Upper lobe of left lung (tissue), 6 donors: ENCODE results near the gene PPIP5K1. TPM values are rescaled to one million over a fixed set of nuclear protein-coding genes. Genes with fewer than 3 reads are reported as not detected.

Experiments
- ATAC-seq, 2 donors: fragments of 200-7000 bp; cut with Tn5 transposase; one replicate each; pipeline ENCODE4 v1.9.1; 2022; ENCODE audit warnings: mild to moderate bottlenecking in 2 of 2, moderate library complexity in 2 of 2; ENCODE audit not compliant: low FRiP score in 2 of 2
- DNase-seq, 2 donors: peaks; one replicate each; pipeline ENCODE4 v3.0.0-alpha.2; 2019 to 2020
- H3K27ac ChIP-seq, 4 donors: fragments of 200-600 bp; sonication (generic); one replicate each; pipeline ENCODE4 v1.5.1; 2016 to 2019
- H3K27me3 ChIP-seq, 4 donors: fragments of 200-600 bp; sonication (generic); one replicate each; pipeline ENCODE4 v1.5.1; 2017 to 2019
- H3K36me3 ChIP-seq, 4 donors: fragments of 200-600 bp; sonication (generic); one replicate each; pipeline ENCODE4 v1.5.1; 2016 to 2019
- H3K4me1 ChIP-seq, 4 donors: fragments of 200-600 bp; sonication (generic); one replicate each; pipeline ENCODE4 v1.5.1; 2018 to 2019
- H3K4me3 ChIP-seq, 4 donors: fragments of 200-600 bp; sonication (generic); one replicate each; pipeline ENCODE4 v1.5.1; 2017 to 2019; ENCODE audit warnings: mild to moderate bottlenecking in 2 of 4, moderate library complexity in 1 of 4
- H3K9me3 ChIP-seq, 4 donors: fragments of 200-600 bp; sonication (generic); one replicate each; pipeline ENCODE4 v1.5.1; 2018 to 2019
- EP300 ChIP-seq, 4 donors: sonication (generic); formaldehyde crosslinking; IDR thresholded peaks; one replicate each; pipeline ENCODE4 v1.5.1; 2017; ENCODE audit warnings: antibody characterized with exemption in 4 of 4, control low read depth in 2 of 4
- POLR2A ChIP-seq, 4 donors: fragments of 450-650 bp; IDR thresholded peaks; one replicate each; pipeline ENCODE4 v1.5.1; 2016 to 2017; ENCODE audit warnings: antibody characterized with exemption in 4 of 4, mild to moderate bottlenecking in 2 of 4
- POLR2AphosphoS5 ChIP-seq, 2 donors: sonication (generic); formaldehyde crosslinking; IDR thresholded peaks; one replicate each; pipeline ENCODE4 v1.5.1; 2017; ENCODE audit warnings: antibody characterized with exemption in 2 of 2
- WGBS, 2 donors: methylation state at CpG; one replicate each; pipeline ENCODE4 v1.1.5; 2017 to 2018; 5-methylcytosine and 5-hydroxymethylcytosine counted together
- total RNA-seq, 6 donors: library from RNA; depleted of rRNA in 4 of 6; stranded (reverse); fragments of >200 nt in 4 of 6; gene quantifications; one replicate each; pipeline versions ENCODE4 v1.1.0 to v1.2.1, GENCODE V29; 2016 to 2021
- TF ChIP-seq, protein P1 (sequence below), 6 experiments: fragments of 450-650 bp in 4 of 6; fragments of 200-600 bp in 2 of 6; sonication (generic) in 2 of 6; IDR thresholded peaks; one replicate each; pipeline ENCODE4 v1.5.1; 2016 to 2019; ENCODE audit warnings: antibody characterized with exemption in 6 of 6
- donor health status: DM: no; HTN: no; CAD: no; lungs with moderate emphysema.
- donor health status: DM: no; HTN: yes; CAD: no; lungs with severe emphysema.

The PPIP5K1 gene
- total RNA-seq, 6 donors from 2014 or later: 7.1 to 71.2 (median 30.1) TPM

DNA sequence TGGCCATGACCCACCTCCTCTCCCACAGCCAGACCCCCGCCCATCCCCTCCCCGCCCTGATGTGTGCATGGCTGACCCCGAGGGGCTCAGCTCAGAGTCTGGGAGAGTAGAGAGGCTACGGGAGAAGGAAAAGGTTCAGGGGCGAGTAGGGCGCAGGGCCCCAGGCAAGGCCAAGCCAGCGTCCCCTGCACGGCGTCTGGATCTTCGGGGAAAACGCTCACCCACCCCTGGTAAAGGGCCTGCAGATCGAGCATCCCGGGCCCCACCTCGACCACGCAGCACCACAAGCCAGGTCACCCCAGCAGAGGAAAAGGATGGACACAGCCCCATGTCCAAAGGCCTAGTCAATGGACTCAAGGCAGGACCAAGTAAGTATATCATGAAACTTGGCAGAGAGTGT lies 60.9 kb downstream of the PPIP5K1 start:
- TF ChIP-seq EP300 (IDR thresholded peaks at IDR 0.05) (no peak), POLR2A (IDR thresholded peaks at IDR 0.05) (no peak), POLR2AphosphoS5 (IDR thresholded peaks at IDR 0.05) (no peak)
- TF ChIP-seq, protein P1, sequence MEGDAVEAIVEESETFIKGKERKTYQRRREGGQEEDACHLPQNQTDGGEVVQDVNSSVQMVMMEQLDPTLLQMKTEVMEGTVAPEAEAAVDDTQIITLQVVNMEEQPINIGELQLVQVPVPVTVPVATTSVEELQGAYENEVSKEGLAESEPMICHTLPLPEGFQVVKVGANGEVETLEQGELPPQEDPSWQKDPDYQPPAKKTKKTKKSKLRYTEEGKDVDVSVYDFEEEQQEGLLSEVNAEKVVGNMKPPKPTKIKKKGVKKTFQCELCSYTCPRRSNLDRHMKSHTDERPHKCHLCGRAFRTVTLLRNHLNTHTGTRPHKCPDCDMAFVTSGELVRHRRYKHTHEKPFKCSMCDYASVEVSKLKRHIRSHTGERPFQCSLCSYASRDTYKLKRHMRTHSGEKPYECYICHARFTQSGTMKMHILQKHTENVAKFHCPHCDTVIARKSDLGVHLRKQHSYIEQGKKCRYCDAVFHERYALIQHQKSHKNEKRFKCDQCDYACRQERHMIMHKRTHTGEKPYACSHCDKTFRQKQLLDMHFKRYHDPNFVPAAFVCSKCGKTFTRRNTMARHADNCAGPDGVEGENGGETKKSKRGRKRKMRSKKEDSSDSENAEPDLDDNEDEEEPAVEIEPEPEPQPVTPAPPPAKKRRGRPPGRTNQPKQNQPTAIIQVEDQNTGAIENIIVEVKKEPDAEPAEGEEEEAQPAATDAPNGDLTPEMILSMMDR (IDR thresholded peaks at IDR 0.05): no peak
- Histone ChIP-seq H3K4me1 (no peaks in the 10 kb centered on the region), H3K36me3 (peaks cover 0 to 1% (median under 1%) of the 10 kb centered on the region in 4 donors), H3K9me3 (no peaks in the 10 kb centered on the region), H3K27ac (no peak overlapping the region), H3K27me3 (no peaks in the 10 kb centered on the region), H3K4me3 (no peak overlapping the region)
- ATAC-seq (peak in 1 of 2 donors; percentile 8), DNase-seq (peak in 1 of 2 donors; percentile 66)
- WGBS, 2 donors: 95 to 97% methylated on average over 13 to 15 of the region's 15 CpGs

DNA sequence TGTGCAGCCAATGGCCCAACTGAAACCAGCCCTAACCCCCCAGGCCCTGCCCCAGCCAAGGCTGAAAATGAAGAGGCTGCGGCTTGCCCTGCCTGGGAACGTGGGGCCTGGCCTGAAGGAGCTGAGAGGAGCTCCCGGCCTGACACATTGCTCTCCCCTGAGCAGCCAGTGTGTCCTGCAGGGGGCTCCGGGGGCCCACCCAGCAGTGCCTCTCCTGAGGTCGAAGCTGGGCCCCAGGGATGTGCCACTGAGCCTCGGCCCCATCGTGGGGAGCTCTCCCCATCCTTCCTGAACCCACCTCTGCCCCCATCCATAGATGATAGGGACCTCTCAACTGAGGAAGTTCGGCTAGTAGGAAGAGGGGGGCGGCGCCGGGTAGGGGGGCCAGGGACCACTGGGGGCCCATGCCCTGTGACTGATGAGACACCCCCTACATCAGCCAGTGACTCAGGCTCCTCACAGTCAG lies 61.4 kb downstream of the PPIP5K1 start:
- 92% methylated on average over 5 of the region's 11 CpGs; no CpG with 5 or more reads in 1 of the 2 donors for WGBS, 2 donors
- Histone ChIP-seq H3K27ac (no peak overlapping the region), H3K4me3 (no peak overlapping the region), H3K36me3 (no peaks in the 10 kb centered on the region), H3K4me1 (no peaks in the 10 kb centered on the region), H3K9me3 (no peaks in the 10 kb centered on the region), H3K27me3 (no peaks in the 10 kb centered on the region)
- no peak for ATAC-seq
- TF ChIP-seq POLR2AphosphoS5 (IDR thresholded peaks at IDR 0.05) (no peak), EP300 (IDR thresholded peaks at IDR 0.05) (no peak), POLR2A (IDR thresholded peaks at IDR 0.05) (no peak)
- TF ChIP-seq, protein P1 (IDR thresholded peaks at IDR 0.05): no peak
- peak in 1 of 2 donors; percentile 54 for DNase-seq

DNA sequence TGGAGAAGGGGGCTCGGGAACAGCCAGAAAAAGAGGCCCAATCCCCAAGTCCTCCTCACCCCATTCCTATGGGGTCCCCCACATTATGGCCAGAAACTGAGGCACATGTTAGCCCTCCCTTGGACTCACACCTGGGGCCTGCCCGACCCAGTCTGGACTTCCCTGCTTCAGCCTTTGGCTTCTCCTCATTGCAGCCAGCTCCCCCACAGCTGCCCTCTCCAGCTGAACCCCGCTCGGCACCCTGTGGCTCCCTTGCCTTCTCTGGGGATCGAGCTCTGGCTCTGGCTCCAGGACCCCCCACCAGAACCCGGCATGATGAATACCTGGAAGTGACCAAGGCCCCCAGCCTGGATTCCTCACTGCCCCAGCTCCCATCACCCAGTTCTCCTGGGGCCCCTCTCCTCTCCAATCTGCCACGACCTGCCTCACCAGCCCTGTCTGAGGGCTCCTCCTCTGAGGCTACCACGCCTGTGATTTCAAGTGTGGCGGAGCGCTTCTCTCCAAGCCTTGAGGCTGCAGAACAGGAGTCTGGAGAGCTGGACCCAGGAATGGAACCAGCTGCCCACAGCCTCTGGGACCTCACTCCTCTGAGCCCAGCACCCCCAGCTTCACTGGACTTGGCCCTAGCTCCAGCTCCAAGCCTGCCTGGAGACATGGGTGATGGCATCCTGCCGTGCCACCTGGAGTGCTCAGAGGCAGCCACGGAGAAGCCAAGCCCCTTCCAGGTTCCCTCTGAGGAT lies 62.0 kb downstream of the PPIP5K1 start:
- no peaks in the 10 kb centered on the region for H3K27me3 ChIP-seq
- no peak overlapping the region for H3K27ac ChIP-seq
- H3K36me3 ChIP-seq: no peaks in the 10 kb centered on the region
- H3K4me3 ChIP-seq: no peak overlapping the region
- no peaks in the 10 kb centered on the region for H3K4me1 ChIP-seq
- ATAC-seq: no peak
- WGBS, 2 donors: 86 to 89% methylated on average over 10 to 12 of the region's 12 CpGs
- DNase-seq: no peak
- H3K9me3 ChIP-seq: no peaks in the 10 kb centered on the region
- TF ChIP-seq, protein P1 (IDR thresholded peaks at IDR 0.05): no peak
- TF ChIP-seq POLR2AphosphoS5 (IDR thresholded peaks at IDR 0.05) (no peak), POLR2A (IDR thresholded peaks at IDR 0.05) (no peak), EP300 (IDR thresholded peaks at IDR 0.05) (no peak)

DNA sequence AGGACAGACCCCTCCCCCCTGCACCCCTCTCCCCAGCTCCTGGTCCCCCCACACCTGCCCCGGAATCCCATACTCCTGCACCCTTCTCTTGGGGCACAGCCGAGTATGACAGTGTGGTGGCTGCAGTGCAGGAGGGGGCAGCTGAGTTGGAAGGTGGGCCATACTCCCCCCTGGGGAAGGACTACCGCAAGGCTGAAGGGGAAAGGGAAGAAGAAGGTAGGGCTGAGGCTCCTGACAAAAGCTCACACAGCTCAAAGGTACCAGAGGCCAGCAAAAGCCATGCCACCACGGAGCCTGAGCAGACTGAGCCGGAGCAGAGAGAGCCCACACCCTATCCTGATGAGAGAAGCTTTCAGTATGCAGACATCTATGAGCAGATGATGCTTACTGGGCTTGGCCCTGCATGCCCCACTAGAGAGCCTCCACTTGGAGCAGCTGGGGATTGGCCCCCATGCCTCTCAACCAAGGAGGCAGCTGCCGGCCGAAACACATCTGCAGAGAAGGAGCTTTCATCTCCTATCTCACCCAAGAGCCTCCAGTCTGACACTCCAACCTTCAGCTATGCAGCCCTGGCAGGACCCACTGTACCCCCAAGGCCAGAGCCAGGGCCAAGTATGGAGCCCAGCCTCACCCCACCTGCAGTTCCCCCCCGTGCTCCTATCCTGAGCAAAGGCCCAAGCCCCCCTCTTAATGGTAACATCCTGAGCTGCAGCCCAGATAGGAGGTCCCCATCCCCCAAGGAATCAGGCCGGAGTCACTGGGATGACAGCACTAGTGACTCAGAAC lies 62.8 kb downstream of the PPIP5K1 start:
- 79 to 91% methylated on average over 9 of the region's 9 CpGs for WGBS, 2 donors
- no peaks in the 10 kb centered on the region for H3K9me3 ChIP-seq
- ATAC-seq: no peak
- no peaks in the 10 kb centered on the region for H3K4me1 ChIP-seq
- no peak for DNase-seq
- H3K36me3 ChIP-seq: no peaks in the 10 kb centered on the region
- no peak for TF ChIP-seq POLR2A (IDR thresholded peaks at IDR 0.05)
- no peak for TF ChIP-seq POLR2AphosphoS5 (IDR thresholded peaks at IDR 0.05)
- TF ChIP-seq EP300 (IDR thresholded peaks at IDR 0.05): no peak
- no peak overlapping the region for H3K4me3 ChIP-seq
- H3K27ac ChIP-seq: no peak overlapping the region
- H3K27me3 ChIP-seq: no peaks in the 10 kb centered on the region

DNA sequence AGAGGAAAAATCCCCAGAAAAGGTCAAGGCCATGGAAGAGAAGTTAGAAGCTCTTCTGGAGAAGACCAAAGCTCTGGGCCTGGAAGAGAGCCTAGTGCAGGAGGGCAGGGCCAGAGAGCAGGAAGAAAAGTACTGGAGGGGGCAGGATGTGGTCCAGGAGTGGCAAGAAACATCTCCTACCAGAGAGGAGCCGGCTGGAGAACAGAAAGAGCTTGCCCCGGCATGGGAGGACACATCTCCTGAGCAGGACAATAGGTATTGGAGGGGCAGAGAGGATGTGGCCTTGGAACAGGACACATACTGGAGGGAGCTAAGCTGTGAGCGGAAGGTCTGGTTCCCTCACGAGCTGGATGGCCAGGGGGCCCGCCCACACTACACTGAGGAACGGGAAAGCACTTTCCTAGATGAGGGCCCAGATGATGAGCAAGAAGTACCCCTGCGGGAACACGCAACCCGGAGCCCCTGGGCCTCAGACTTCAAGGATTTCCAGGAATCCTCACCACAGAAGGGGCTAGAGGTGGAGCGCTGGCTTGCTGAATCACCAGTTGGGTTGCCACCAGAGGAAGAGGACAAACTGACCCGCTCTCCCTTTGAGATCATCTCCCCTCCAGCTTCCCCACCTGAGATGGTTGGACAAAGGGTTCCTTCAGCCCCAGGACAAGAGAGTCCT lies 63.6 kb downstream of the PPIP5K1 start:
- Histone ChIP-seq H3K27me3 (no peaks in the 10 kb centered on the region), H3K4me1 (no peaks in the 10 kb centered on the region), H3K9me3 (no peaks in the 10 kb centered on the region), H3K36me3 (peaks cover 0 to 6% (median 0%) of the 10 kb centered on the region in 4 donors), H3K4me3 (no peak overlapping the region), H3K27ac (no peak overlapping the region)
- DNase-seq: no peak
- ATAC-seq: no peak
- WGBS, 2 donors: 72 to 85% methylated on average over 11 of the region's 11 CpGs
- no peak for TF ChIP-seq EP300 (IDR thresholded peaks at IDR 0.05)
- TF ChIP-seq POLR2AphosphoS5 (IDR thresholded peaks at IDR 0.05): no peak
- TF ChIP-seq, protein P1 (IDR thresholded peaks at IDR 0.05): no peak
- no peak for TF ChIP-seq POLR2A (IDR thresholded peaks at IDR 0.05)
